ENCODE results near the gene HTRA2.

DNA sequence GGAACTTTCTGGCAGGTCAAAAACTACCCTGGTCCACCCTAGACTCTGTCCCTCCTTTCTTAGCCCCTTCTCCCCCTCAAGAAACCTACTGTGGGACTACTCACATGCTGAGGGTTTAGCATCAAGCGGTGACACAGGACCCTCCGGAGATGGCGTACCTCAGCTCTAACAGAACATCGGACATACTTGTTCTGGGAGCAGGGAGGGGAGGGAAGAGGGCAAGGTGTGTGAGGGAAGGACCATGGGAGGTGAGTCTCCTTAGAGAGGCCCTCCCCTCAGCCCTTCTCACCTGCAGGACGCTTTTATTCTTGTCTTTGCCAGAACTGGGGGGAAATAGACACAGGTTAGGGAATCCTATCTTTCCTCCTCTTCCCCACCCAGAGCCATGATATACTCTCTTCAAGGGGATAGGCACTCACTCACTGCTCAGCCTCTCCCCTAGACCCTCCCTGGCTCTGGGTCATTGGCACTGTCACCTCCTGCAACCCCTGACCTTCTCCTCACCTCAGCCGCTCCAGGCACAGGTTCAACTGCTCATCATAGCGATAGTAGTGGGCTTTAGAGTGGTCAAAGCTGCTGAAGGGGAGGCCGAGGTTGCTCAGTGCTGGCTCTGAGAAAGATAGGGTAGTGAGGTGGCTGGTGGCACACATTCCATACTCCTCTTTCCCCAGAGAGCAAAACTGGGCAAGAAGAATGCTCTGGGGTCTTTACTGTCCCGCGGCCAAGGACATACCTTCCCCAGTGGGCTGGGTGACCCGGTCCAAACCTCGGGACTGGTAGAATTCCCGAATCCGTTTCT lies 24.1 kb upstream of the HTRA2 start:
- TF ChIP-seq, protein P1, sequence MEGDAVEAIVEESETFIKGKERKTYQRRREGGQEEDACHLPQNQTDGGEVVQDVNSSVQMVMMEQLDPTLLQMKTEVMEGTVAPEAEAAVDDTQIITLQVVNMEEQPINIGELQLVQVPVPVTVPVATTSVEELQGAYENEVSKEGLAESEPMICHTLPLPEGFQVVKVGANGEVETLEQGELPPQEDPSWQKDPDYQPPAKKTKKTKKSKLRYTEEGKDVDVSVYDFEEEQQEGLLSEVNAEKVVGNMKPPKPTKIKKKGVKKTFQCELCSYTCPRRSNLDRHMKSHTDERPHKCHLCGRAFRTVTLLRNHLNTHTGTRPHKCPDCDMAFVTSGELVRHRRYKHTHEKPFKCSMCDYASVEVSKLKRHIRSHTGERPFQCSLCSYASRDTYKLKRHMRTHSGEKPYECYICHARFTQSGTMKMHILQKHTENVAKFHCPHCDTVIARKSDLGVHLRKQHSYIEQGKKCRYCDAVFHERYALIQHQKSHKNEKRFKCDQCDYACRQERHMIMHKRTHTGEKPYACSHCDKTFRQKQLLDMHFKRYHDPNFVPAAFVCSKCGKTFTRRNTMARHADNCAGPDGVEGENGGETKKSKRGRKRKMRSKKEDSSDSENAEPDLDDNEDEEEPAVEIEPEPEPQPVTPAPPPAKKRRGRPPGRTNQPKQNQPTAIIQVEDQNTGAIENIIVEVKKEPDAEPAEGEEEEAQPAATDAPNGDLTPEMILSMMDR (IDR thresholded peaks at IDR 0.05), result no peak
- no peak for TF ChIP-seq POLR2A (IDR thresholded peaks at IDR 0.05)
- TF ChIP-seq POLR2AphosphoS5 (IDR thresholded peaks at IDR 0.05), result no peak
